Measurements from ENCODE around the gene NRIP2.
A peak's percentile ranks its signal among the peaks of the same experiment; 100 is the strongest.

The NRIP2 gene

GRCh38 chr12:2792671-2793500, 41.9 kb downstream of the NRIP2 start:
- H3K23ac ChIP-seq (ENCODE audit: low read length): no peak overlapping the region
- no peak overlapping the region for H3K4me2 ChIP-seq (ENCODE audit: low read length)
- H4K8ac ChIP-seq (ENCODE audit: low read depth, low read length): no peak overlapping the region
- no peak overlapping the region for H3K4me3 ChIP-seq (ENCODE audit: low read depth, low read length)
- peaks cover 12% of the 10 kb centered on the region for H3K79me1 ChIP-seq (ENCODE audit: low read length)
- 100% methylated on average over 1 of the region's 25 CpGs for WGBS (ENCODE audit: extremely low coverage, insufficient coverage, insufficient read length)
- H3K9ac ChIP-seq (ENCODE audit: low read length): no peak overlapping the region
- no peak overlapping the region for H4K91ac ChIP-seq (ENCODE audit: low read depth, low read length)
- H3K36me3 ChIP-seq (ENCODE audit: control insufficient read depth in 1 of 2, insufficient read depth in 2 of 2, low read length in 2 of 2): peaks cover 8 to 9% of the 10 kb centered on the region in 2 experiments
- no peaks in the 10 kb centered on the region for H3K9me3 ChIP-seq (ENCODE audit: insufficient read depth, low read depth, low read length)
- H2BK12ac ChIP-seq (ENCODE audit: low read length): no peak overlapping the region
- H3K79me2 ChIP-seq (ENCODE audit: control insufficient read depth, insufficient read depth, low read length, poor library complexity): peaks cover 8% of the 10 kb centered on the region
- no peaks in the 10 kb centered on the region for H3K27me3 ChIP-seq (ENCODE audit: insufficient read depth, low read length)
- H2BK5ac ChIP-seq (ENCODE audit: low read depth, low read length, poor library complexity): no peak overlapping the region
- peaks cover 2 to 8% of the 10 kb centered on the region in 2 experiments for H3K4me1 ChIP-seq (ENCODE audit: control insufficient read depth in 1 of 2, insufficient read depth in 2 of 2, low read length in 2 of 2)
- no peak overlapping the region for H4K12ac ChIP-seq (ENCODE audit: low read depth, low read length)
- no peak overlapping the region for H3K14ac ChIP-seq (ENCODE audit: low read length)
- H3K27ac ChIP-seq (ENCODE audit: low read depth, low read length): no peak overlapping the region
- H3K18ac ChIP-seq (ENCODE audit: low read length): no peak overlapping the region
- H2AK5ac ChIP-seq (ENCODE audit: low read length): no peak overlapping the region
- DNase-seq: no peak
- no peak overlapping the region for H3K4ac ChIP-seq (ENCODE audit: low read depth, low read length)
- no peak overlapping the region for H2BK120ac ChIP-seq (ENCODE audit: insufficient read depth, low read length, poor library complexity)
- no peak overlapping the region for H2AFZ ChIP-seq (ENCODE audit: insufficient read depth, low read length, poor library complexity)

- Histone ChIP-seq H4K12ac (ENCODE audit: low read depth, low read length) (no peak overlapping the region), H3K36me3 (ENCODE audit: control insufficient read depth in 1 of 2, insufficient read depth in 2 of 2, low read length in 2 of 2) (no peaks in the 10 kb centered on the region), H3K27ac (ENCODE audit: low read depth, low read length) (no peak overlapping the region), H4K8ac (ENCODE audit: low read depth, low read length) (no peak overlapping the region), H4K91ac (ENCODE audit: low read depth, low read length) (no peak overlapping the region), H3K9me3 (ENCODE audit: insufficient read depth, low read depth, low read length) (no peaks in the 10 kb centered on the region), H3K4me2 (ENCODE audit: low read length) (no peak overlapping the region), H2BK12ac (ENCODE audit: low read length) (no peak overlapping the region), H3K18ac (ENCODE audit: low read length) (no peak overlapping the region), H2BK120ac (ENCODE audit: insufficient read depth, low read length, poor library complexity) (no peak overlapping the region), H3K14ac (ENCODE audit: low read length) (no peak overlapping the region), H3K4me3 (ENCODE audit: low read depth, low read length) (no peak overlapping the region), H2AK5ac (ENCODE audit: low read length) (no peak overlapping the region), H3K27me3 (ENCODE audit: insufficient read depth, low read length) (no peaks in the 10 kb centered on the region), H3K9ac (ENCODE audit: low read length) (no peak overlapping the region), H2BK5ac (ENCODE audit: low read depth, low read length, poor library complexity) (no peak overlapping the region), H3K4me1 (ENCODE audit: control insufficient read depth in 1 of 2, insufficient read depth in 2 of 2, low read length in 2 of 2) (peaks cover 2 to 7% of the 10 kb centered on the region in 2 experiments), H3K23ac (ENCODE audit: low read length) (no peak overlapping the region), H2AFZ (ENCODE audit: insufficient read depth, low read length, poor library complexity) (no peak overlapping the region), H3K4ac (ENCODE audit: low read depth, low read length) (no peak overlapping the region), H3K79me1 (ENCODE audit: low read length) (peaks cover 11% of the 10 kb centered on the region), H3K79me2 (ENCODE audit: control insufficient read depth, insufficient read depth, low read length, poor library complexity) (peaks cover 7% of the 10 kb centered on the region)
- WGBS (ENCODE audit: extremely low coverage, insufficient coverage, insufficient read length): no CpG with 5 or more reads among the region's 6 CpGs
- DNase-seq: no peak
Measured at GRCh38 chr12:2791089-2791488, 43.7 kb downstream of the NRIP2 start.

- no peaks in the 10 kb centered on the region for H3K79me1 ChIP-seq (ENCODE audit: low read length)
- H3K4me1 ChIP-seq (ENCODE audit: control insufficient read depth in 1 of 2, insufficient read depth in 2 of 2, low read length in 2 of 2): no peaks in the 10 kb centered on the region
- DNase-seq: no peak
- WGBS (ENCODE audit: extremely low coverage, insufficient coverage, insufficient read length): no CpG with 5 or more reads among the region's 5 CpGs
- H3K79me2 ChIP-seq (ENCODE audit: control insufficient read depth, insufficient read depth, low read length, poor library complexity): no peaks in the 10 kb centered on the region
- no peaks in the 10 kb centered on the region for H3K9me3 ChIP-seq (ENCODE audit: insufficient read depth, low read depth, low read length)
- H3K27ac ChIP-seq (ENCODE audit: low read depth, low read length): no peak overlapping the region
- H3K4ac ChIP-seq (ENCODE audit: low read depth, low read length): no peak overlapping the region
- no peak overlapping the region for H3K23ac ChIP-seq (ENCODE audit: low read length)
- no peak overlapping the region for H3K4me2 ChIP-seq (ENCODE audit: low read length)
- H2BK5ac ChIP-seq (ENCODE audit: low read depth, low read length, poor library complexity): no peak overlapping the region
- H2BK120ac ChIP-seq (ENCODE audit: insufficient read depth, low read length, poor library complexity): no peak overlapping the region
- H3K14ac ChIP-seq (ENCODE audit: low read length): no peak overlapping the region
- no peak overlapping the region for H4K91ac ChIP-seq (ENCODE audit: low read depth, low read length)
- no peak overlapping the region for H2AFZ ChIP-seq (ENCODE audit: insufficient read depth, low read length, poor library complexity)
- H3K27me3 ChIP-seq (ENCODE audit: insufficient read depth, low read length): no peaks in the 10 kb centered on the region
- no peak overlapping the region for H3K9ac ChIP-seq (ENCODE audit: low read length)
- H2BK12ac ChIP-seq (ENCODE audit: low read length): no peak overlapping the region
- H2AK5ac ChIP-seq (ENCODE audit: low read length): no peak overlapping the region
- no peaks in the 10 kb centered on the region for H3K36me3 ChIP-seq (ENCODE audit: control insufficient read depth in 1 of 2, insufficient read depth in 2 of 2, low read length in 2 of 2)
- no peak overlapping the region for H4K12ac ChIP-seq (ENCODE audit: low read depth, low read length)
- H3K18ac ChIP-seq (ENCODE audit: low read length): no peak overlapping the region
- H3K4me3 ChIP-seq (ENCODE audit: low read depth, low read length): no peak overlapping the region
- no peak overlapping the region for H4K8ac ChIP-seq (ENCODE audit: low read depth, low read length)
Measured at GRCh38 chr12:2785017-2785416, 49.8 kb downstream of the NRIP2 start.

- Histone ChIP-seq H3K27me3 (ENCODE audit: insufficient read depth, low read length) (no peaks in the 10 kb centered on the region), H3K18ac (ENCODE audit: low read length) (no peak overlapping the region), H4K12ac (ENCODE audit: low read depth, low read length) (no peak overlapping the region), H2BK5ac (ENCODE audit: low read depth, low read length, poor library complexity) (no peak overlapping the region), H2BK12ac (ENCODE audit: low read length) (no peak overlapping the region), H3K79me2 (ENCODE audit: control insufficient read depth, insufficient read depth, low read length, poor library complexity) (no peaks in the 10 kb centered on the region), H3K4me2 (ENCODE audit: low read length) (peak overlapping the region; percentile 3), H3K4me1 (ENCODE audit: control insufficient read depth in 1 of 2, insufficient read depth in 2 of 2, low read length in 2 of 2) (no peaks in the 10 kb centered on the region), H3K23ac (ENCODE audit: low read length) (no peak overlapping the region), H3K9me3 (ENCODE audit: insufficient read depth, low read depth, low read length) (no peaks in the 10 kb centered on the region), H3K36me3 (ENCODE audit: control insufficient read depth in 1 of 2, insufficient read depth in 2 of 2, low read length in 2 of 2) (no peaks in the 10 kb centered on the region), H3K27ac (ENCODE audit: low read depth, low read length) (no peak overlapping the region), H2AK5ac (ENCODE audit: low read length) (no peak overlapping the region), H3K79me1 (ENCODE audit: low read length) (no peaks in the 10 kb centered on the region), H4K91ac (ENCODE audit: low read depth, low read length) (no peak overlapping the region), H2AFZ (ENCODE audit: insufficient read depth, low read length, poor library complexity) (no peak overlapping the region), H2BK120ac (ENCODE audit: insufficient read depth, low read length, poor library complexity) (no peak overlapping the region), H3K4me3 (ENCODE audit: low read depth, low read length) (no peak overlapping the region), H3K4ac (ENCODE audit: low read depth, low read length) (no peak overlapping the region), H3K14ac (ENCODE audit: low read length) (no peak overlapping the region), H3K9ac (ENCODE audit: low read length) (no peak overlapping the region), H4K8ac (ENCODE audit: low read depth, low read length) (no peak overlapping the region)
- no CpG with 5 or more reads among the region's 25 CpGs for WGBS (ENCODE audit: extremely low coverage, insufficient coverage, insufficient read length)
- peak; percentile 27 to 73 for DNase-seq
Measured at GRCh38 chr12:2783936-2784600, 50.8 kb downstream of the NRIP2 start.
